ENCODE data around the gene HLA-F. TPM values are rescaled to one million over a fixed set of nuclear protein-coding genes. Genes with fewer than 3 reads are reported as not detected.
A peak's percentile ranks its signal among the peaks of the same experiment; 100 is the strongest.

HLA-F gene
- polyA plus RNA-seq, 1 of the 3 experiments (the other 2 are of a cell fraction) = 0.31 TPM

GRCh38 chr6:29763491-29764289 is 40.5 kb downstream of the HLA-F start:
- TF ChIP-seq NFIC (IDR thresholded peaks at IDR 0.05; ENCODE audit: borderline replicate concordance) = peak; percentile 61
- TF ChIP-seq RFX5 (IDR thresholded peaks at IDR 0.05; ENCODE audit: low read length) = no peak
- TF ChIP-seq TCF12 (IDR thresholded peaks at IDR 0.05) = peak; percentile 76
- TF ChIP-seq PBX3 (IDR thresholded peaks at IDR 0.05) = peak; percentile 60
- no peaks in the 10 kb centered on the region for H3K9me2 ChIP-seq
- no peaks in the 10 kb centered on the region for H3K9me3 ChIP-seq
- H3K4me3 ChIP-seq (ENCODE audit: low read depth in 2 of 2, low read length in 1 of 2) = no peak overlapping the region
- no peaks in the 10 kb centered on the region for H3K36me3 ChIP-seq (replicated peaks in 1 of 2; ENCODE audit: control insufficient read depth in 1 of 2, insufficient read depth in 2 of 2, low read length in 1 of 2)
- no peaks in the 10 kb centered on the region for H3K4me1 ChIP-seq (ENCODE audit: control insufficient read depth in 1 of 2, insufficient read depth in 2 of 2, low read depth in 1 of 2, low read length in 1 of 2)
- no peaks in the 10 kb centered on the region for H4K20me1 ChIP-seq (ENCODE audit: insufficient read depth)
- peaks cover 6% of the 10 kb centered on the region for H3F3A ChIP-seq (replicated peaks; ENCODE audit: insufficient read depth)
- CTCF ChIA-PET = interaction anchor here (1.1 kb wide), 1 partner anchor 25 kb away, joined by 3 read pairs; no protein-coding TSS in a partner anchor
- H3K79me2 ChIP-seq (ENCODE audit: insufficient read depth) = no peaks in the 10 kb centered on the region
- peak overlapping the region in 1 of 2 experiments; percentile 36; a peak in 1 of 4 replicates for H3K27ac ChIP-seq (ENCODE audit: low read depth in 2 of 2, low read length in 1 of 2)
- no peak overlapping the region for H3K9ac ChIP-seq
- POLR2A ChIA-PET = no interaction called here
- H3K27me3 ChIP-seq (ENCODE audit: insufficient read depth) = peaks cover 24% of the 10 kb centered on the region; the same call in 1 of the 2 replicates
- DNase-seq = no peak
- H2AFZ ChIP-seq (ENCODE audit: low read depth) = no peak overlapping the region
- WGBS (ENCODE audit: low lambda C conversion rate) = no CpG with 5 or more reads among the region's 2 CpGs
- H3K4me2 ChIP-seq = peak overlapping the region; percentile 60

- CTCF ChIA-PET = interaction anchor here (0.7 kb wide), 1 partner anchor 12 kb away, joined by 3 read pairs; no protein-coding TSS in a partner anchor
- no peak overlapping the region for H3K4me2 ChIP-seq
- DNase-seq = no peak
Measured at GRCh38 chr6:29764422-29765196, 41.4 kb downstream of the HLA-F start.

More at GRCh38 chr6:29764422-29765196, 41.4 kb downstream of the HLA-F start:
- POLR2A ChIA-PET = no interaction called here
- Histone ChIP-seq H4K20me1 (ENCODE audit: insufficient read depth) (no peaks in the 10 kb centered on the region), H3K79me2 (ENCODE audit: insufficient read depth) (no peaks in the 10 kb centered on the region), H2AFZ (ENCODE audit: low read depth) (no peak overlapping the region), H3K27ac (ENCODE audit: low read depth in 2 of 2, low read length in 1 of 2) (no peak overlapping the region), H3K9me2 (no peaks in the 10 kb centered on the region), H3K4me3 (ENCODE audit: low read depth in 2 of 2, low read length in 1 of 2) (no peak overlapping the region), H3F3A (replicated peaks; ENCODE audit: insufficient read depth) (peaks cover 6% of the 10 kb centered on the region), H3K9ac (no peak overlapping the region), H3K4me1 (ENCODE audit: control insufficient read depth in 1 of 2, insufficient read depth in 2 of 2, low read depth in 1 of 2, low read length in 1 of 2) (no peaks in the 10 kb centered on the region), H3K9me3 (no peaks in the 10 kb centered on the region), H3K36me3 (replicated peaks in 1 of 2; ENCODE audit: control insufficient read depth in 1 of 2, insufficient read depth in 2 of 2, low read length in 1 of 2) (no peaks in the 10 kb centered on the region), H3K27me3 (ENCODE audit: insufficient read depth) (peaks cover 25% of the 10 kb centered on the region; the same call in 1 of the 2 replicates)
- 18% methylated on average over 2 of the region's 2 CpGs for WGBS (ENCODE audit: low lambda C conversion rate)
- TF ChIP-seq NRF1 (IDR thresholded peaks at IDR 0.05; ENCODE audit: low read depth, low read length) (no peak), EZH2phosphoT487 (IDR thresholded peaks at IDR 0.05; ENCODE audit: borderline replicate concordance, low read depth) (no peak), GATA2 (CRISPR knock-in tag; IDR thresholded peaks at IDR 0.05) (no peak), FOSL2 (IDR thresholded peaks at IDR 0.05; ENCODE audit: borderline replicate concordance, low read depth) (no peak), MEF2A (IDR thresholded peaks at IDR 0.05; ENCODE audit: borderline replicate concordance, low read depth) (no peak), SMC3 (IDR thresholded peaks at IDR 0.05; ENCODE audit: low read depth, low read length) (no peak), RFX5 (IDR thresholded peaks at IDR 0.05; ENCODE audit: low read length) (no peak), SIN3A (IDR thresholded peaks at IDR 0.05; ENCODE audit: borderline replicate concordance, low read depth, low read length) (no peak), TEAD4 (IDR thresholded peaks at IDR 0.05; ENCODE audit: borderline replicate concordance, insufficient read depth) (no peak), MXI1 (IDR thresholded peaks at IDR 0.05; ENCODE audit: low read depth, low read length) (no peak), CTCF (IDR thresholded peaks at IDR 0.05) (no peak), IRF3 (IDR thresholded peaks at IDR 0.05; ENCODE audit: low read depth, low read length) (no peak), POLR2AphosphoS5 (IDR thresholded peaks at IDR 0.05; ENCODE audit: low read depth, low read length) (no peak), ZBTB33 (IDR thresholded peaks at IDR 0.05; ENCODE audit: borderline replicate concordance, low read depth) (no peak)

Data from SK-N-SH (cell line).